ENCODE data around the gene ZNF41. TPM values are rescaled to one million over a fixed set of nuclear protein-coding genes. Genes with fewer than 3 reads are reported as not detected.
A peak's percentile ranks its signal among the peaks of the same experiment; 100 is the strongest.

Gene ZNF41
- total and polyA plus RNA-seq, 4 donors: 1.9 to 5.0 (median 2.5) TPM

GRCh38 chrX:47452112-47452511 is 30.9 kb downstream of the ZNF41 start:
- peaks cover 5 to 50% (median 21%) of the 10 kb centered on the region in 4 donors for H3K36me3 ChIP-seq (ENCODE audit: control insufficient read depth in 4 of 4, insufficient read depth in 3 of 4, low read depth in 1 of 4, low read length in 3 of 4)
- TF ChIP-seq MAX (IDR thresholded peaks at IDR 0.05) (no peak), TAF1 (conservative IDR thresholded peaks at IDR 0.05) (no peak), REST (IDR thresholded peaks at IDR 0.05) (no peak), ZBTB33 (IDR thresholded peaks at IDR 0.05) (no peak), HNF4G (IDR thresholded peaks at IDR 0.05) (no peak), SP1 (IDR thresholded peaks at IDR 0.05) (no peak), YY1 (IDR thresholded peaks at IDR 0.05) (no peak), NR2F2 (IDR thresholded peaks at IDR 0.05) (no peak), RAD21 (IDR thresholded peaks at IDR 0.05) (no peak), RXRA (IDR thresholded peaks at IDR 0.05) (no peak), HNF4A (conservative IDR thresholded peaks at IDR 0.05) (no peak), CTCF (IDR thresholded peaks at IDR 0.05; ENCODE audit: low read depth, low read length, missing input control) (no peak), FOXA2 (IDR thresholded peaks at IDR 0.05) (no peak), GABPA (IDR thresholded peaks at IDR 0.05 in 1 of 2, conservative IDR thresholded peaks at IDR 0.05 in 1 of 2) (no peak), EGR1 (IDR thresholded peaks at IDR 0.05; ENCODE audit: low read depth in 2 of 2) (no peak), JUND (IDR thresholded peaks at IDR 0.05) (no peak)
- 99% methylated on average over 8 of the region's 8 CpGs for WGBS
- H3K4me3 ChIP-seq (ENCODE audit: low read depth in 1 of 3, low read length in 3 of 3): peak overlapping the region in 1 of 3 donors; percentile 39
- no peak overlapping the region for H3K27ac ChIP-seq (ENCODE audit: low read depth in 1 of 2, low read length in 2 of 2)
- DNase-seq (ENCODE audit: low spot score): no peak
- H3K27me3 ChIP-seq (ENCODE audit: control insufficient read depth in 4 of 4, insufficient read depth in 4 of 4, low read length in 3 of 4): no peaks in the 10 kb centered on the region
- no peaks in the 10 kb centered on the region for H3K4me1 ChIP-seq (ENCODE audit: control insufficient read depth in 4 of 4, insufficient read depth in 4 of 4, low read length in 3 of 4)
- H3K9me3 ChIP-seq (ENCODE audit: control insufficient read depth in 4 of 4, low read length in 3 of 4): peaks cover 13 to 38% (median 33%) of the 10 kb centered on the region in 4 donors
- H3K9ac ChIP-seq (ENCODE audit: low read depth in 1 of 2, low read length in 2 of 2): no peak overlapping the region
